ENCODE data around the gene CT45A6.
"Not testable (repeated sequence)": the region's sequence is repeated elsewhere in the genome, so short reads cannot be mapped to it uniquely, and the experiment has no call there.

The CT45A6 gene

GRCh38 chrX:135802687-135803086 lies at the start of gene CT45A6:
CT45A6 (minus strand) TSS chrX:135802787; CDS start chrX:135798993, 3,794 bp downstream.
- not testable (repeated sequence) for H3K4me3 ChIP-seq (ENCODE audit: control insufficient read depth, low read depth, low read length); DNase-seq (ENCODE audit: low read depth)

- H3K4me3 ChIP-seq (ENCODE audit: control insufficient read depth, low read depth, low read length); DNase-seq (ENCODE audit: low read depth): not testable (repeated sequence)
These were observed 34.6 kb upstream of the CT45A6 start, which contains the start of gene CT45A7 for GRCh38 chrX:135837180-135837579. CT45A7 (minus strand) TSS chrX:135837280; CDS start chrX:135833533, 3,747 bp downstream.

GRCh38 chrX:135819912-135820311 lies 17.3 kb upstream of the CT45A6 start, which contains the start of gene CT45A2:
CT45A2 (minus strand) TSS chrX:135820012; CDS start chrX:135816265, 3,747 bp downstream.
- not testable (repeated sequence) for DNase-seq (ENCODE audit: low read depth); H3K4me3 ChIP-seq (ENCODE audit: control insufficient read depth, low read depth, low read length)

- not testable (repeated sequence) for DNase-seq (ENCODE audit: low read depth); H3K4me3 ChIP-seq (ENCODE audit: control insufficient read depth, low read depth, low read length)
These were observed 17.2 kb downstream of the CT45A6 start, which contains the start of gene CT45A5 for GRCh38 chrX:135785403-135785802. CT45A5 (minus strand) TSS chrX:135785503; CDS start chrX:135781729, 3,774 bp downstream.

GRCh38 chrX:135768091-135768490 lies 34.5 kb downstream of the CT45A6 start, which contains the start of gene CT45A3:
CT45A3 (minus strand) TSS chrX:135768191; CDS start chrX:135764444, 3,747 bp downstream.
- DNase-seq (ENCODE audit: low read depth); H3K4me3 ChIP-seq (ENCODE audit: control insufficient read depth, low read depth, low read length): not testable (repeated sequence)

GRCh38 chrX:135744739-135745138 lies 57.8 kb downstream of the CT45A6 start:
- not testable (repeated sequence) for H3K4me3 ChIP-seq (ENCODE audit: control insufficient read depth, low read depth, low read length)

More at GRCh38 chrX:135744739-135745138, 57.8 kb downstream of the CT45A6 start:
- not testable (repeated sequence) for DNase-seq (ENCODE audit: low read depth)
